ENCODE data around the gene TMEM51. TPM values are rescaled to one million over a fixed set of nuclear protein-coding genes. Genes with fewer than 3 reads are reported as not detected.

Gene TMEM51
- total RNA-seq, 1 donor from 2014 or later, result 4.5 TPM

- DNase-seq (ENCODE audit: low read depth), result no peak
These were observed 61.6 kb downstream of the TMEM51 start for GRCh38 chr1:15215116-15215515.

GRCh38 chr1:15217654-15218053 lies 64.1 kb downstream of the TMEM51 start:
- no peak for DNase-seq (ENCODE audit: low read depth)

GRCh38 chr1:15218287-15219279 lies 65.0 kb downstream of the TMEM51 start:
- peak; percentile 19 for DNase-seq (ENCODE audit: low read depth)

GRCh38 chr1:15219280-15220023 lies 65.9 kb downstream of the TMEM51 start:
- no peak for DNase-seq (ENCODE audit: low read depth)

GRCh38 chr1:15220024-15220392 lies 66.5 kb downstream of the TMEM51 start:
- no peak for DNase-seq (ENCODE audit: low read depth)

- DNase-seq (ENCODE audit: low read depth), result no peak
These were observed 67.4 kb downstream of the TMEM51 start for GRCh38 chr1:15220825-15221431.

- no peak for DNase-seq (ENCODE audit: low read depth)
These were observed 69.2 kb downstream of the TMEM51 start for GRCh38 chr1:15222653-15223303.

- no peak for DNase-seq (ENCODE audit: low read depth)
These were observed 70.8 kb downstream of the TMEM51 start for GRCh38 chr1:15224259-15224869.

GRCh38 chr1:15224974-15225373 lies 71.4 kb downstream of the TMEM51 start:
- no peak for DNase-seq (ENCODE audit: low read depth)

- no peak for DNase-seq (ENCODE audit: low read depth)
These were observed 71.9 kb downstream of the TMEM51 start for GRCh38 chr1:15225461-15225860.

- DNase-seq (ENCODE audit: low read depth), result no peak
These were observed 73.1 kb downstream of the TMEM51 start for GRCh38 chr1:15226388-15227255.

- no peak for DNase-seq (ENCODE audit: low read depth)
These were observed 76.2 kb downstream of the TMEM51 start for GRCh38 chr1:15229707-15230131.

- no peak for DNase-seq (ENCODE audit: low read depth)
These were observed 78.2 kb downstream of the TMEM51 start for GRCh38 chr1:15231714-15232201.

- DNase-seq (ENCODE audit: low read depth), result no peak
These were observed 80.1 kb downstream of the TMEM51 start for GRCh38 chr1:15233689-15234088.

- no peak for DNase-seq (ENCODE audit: low read depth)
These were observed 82.8 kb downstream of the TMEM51 start for GRCh38 chr1:15236321-15236721.

- DNase-seq (ENCODE audit: low read depth), result no peak
These were observed 83.2 kb downstream of the TMEM51 start for GRCh38 chr1:15236746-15237145.

GRCh38 chr1:15238789-15239188 lies 85.2 kb downstream of the TMEM51 start:
- no peak for DNase-seq (ENCODE audit: low read depth)

- DNase-seq (ENCODE audit: low read depth), result no peak
These were observed 89.2 kb downstream of the TMEM51 start for GRCh38 chr1:15242766-15243165.

GRCh38 chr1:15243275-15244043 lies 89.9 kb downstream of the TMEM51 start:
- DNase-seq (ENCODE audit: low read depth), result no peak

Measured in myocyte (in vitro differentiated cells).